GM12891 (cell line): Measurements from ENCODE around the gene XCL1.

Source experiments
- DNase-seq: peaks from one replicate; pipeline ENCODE4 v3.0.0; 2011; ENCODE audit warnings: low spot score; ENCODE audit not compliant: insufficient read length
- FAIRE-seq: peaks from 2 replicates; lab custom pipeline; 2011; peaks lifted over from hg19 to GRCh38; lab: Jason Lieb, UNC
- PAX5 ChIP-seq: IDR thresholded peaks from 2 replicates; pipeline ENCODE4 v1.6.1; 2011; ENCODE audit warnings: low read length, moderate library complexity, mild to moderate bottlenecking; ENCODE audit not compliant: insufficient read depth, severe bottlenecking
- POLR2A ChIP-seq: IDR thresholded peaks from 2 replicates; pipeline ENCODE4 v1.6.1; 2011; ENCODE audit warnings: low read depth, low read length, control low read depth
- POLR2AphosphoS5 ChIP-seq: IDR thresholded peaks from 2 replicates; pipeline ENCODE4 v1.6.1; 2011; ENCODE audit warnings: low read depth, low read length, control low read depth
- POU2F2 ChIP-seq: IDR thresholded peaks from 2 replicates; pipeline ENCODE4 v1.6.1; 2011; ENCODE audit warnings: low read depth, mild to moderate bottlenecking, control low read depth, low read length, moderate library complexity
- SPI1 ChIP-seq: IDR thresholded peaks from 2 replicates; pipeline ENCODE4 v1.6.1; 2011; ENCODE audit warnings: low read depth, low read length, control low read depth
- TAF1 ChIP-seq: IDR thresholded peaks from 2 replicates; pipeline ENCODE4 v1.6.1; 2011; ENCODE audit warnings: low read depth, low read length, control low read depth

The XCL1 gene

GRCh38 chr1:168603501-168604110 is 27.2 kb downstream of the XCL1 start:
- DNase-seq = peak; percentile 41
- TF ChIP-seq TAF1 (no peak), SPI1 (no peak), POLR2AphosphoS5 (no peak), POU2F2 (peak; percentile 45; the same call in 1 of the 2 replicates)
- peak; percentile 89 for FAIRE-seq

- FAIRE-seq (no peak), DNase-seq (no peak)
- TF ChIP-seq POLR2AphosphoS5 (no peak), SPI1 (no peak), POLR2A (no peak), POU2F2 (no peak), PAX5 (no peak), TAF1 (no peak)
Observed at GRCh38 chr1:168605443-168605842, 29.0 kb downstream of the XCL1 start.

GRCh38 chr1:168606096-168606495 is 29.7 kb downstream of the XCL1 start:
- DNase-seq (no peak), FAIRE-seq (no peak)
- TF ChIP-seq POLR2AphosphoS5 = no peak
- TF ChIP-seq SPI1 = no peak
- TF ChIP-seq TAF1 = no peak
- TF ChIP-seq PAX5 = no peak
- TF ChIP-seq POLR2A = no peak
- TF ChIP-seq POU2F2 = no peak

GRCh38 chr1:168607872-168608428 is 31.5 kb downstream of the XCL1 start:
- no peak for FAIRE-seq
- TF ChIP-seq PAX5 (no peak), POLR2AphosphoS5 (no peak), SPI1 (no peak), POU2F2 (no peak), POLR2A (no peak), TAF1 (no peak)
- DNase-seq = no peak

GRCh38 chr1:168608796-168609715 is 32.7 kb downstream of the XCL1 start:
- no peak for DNase-seq
- TF ChIP-seq TAF1 = no peak
- no peak for TF ChIP-seq PAX5
- TF ChIP-seq POLR2AphosphoS5 = no peak
- FAIRE-seq = no peak

- DNase-seq = no peak
- TF ChIP-seq TAF1 (no peak), PAX5 (no peak), POU2F2 (no peak), POLR2A (no peak), SPI1 (no peak)
- FAIRE-seq = no peak
Observed at GRCh38 chr1:168609741-168610510, 33.5 kb downstream of the XCL1 start.

GRCh38 chr1:168613038-168613451 is 36.6 kb downstream of the XCL1 start:
- TF ChIP-seq SPI1 (no peak), POLR2AphosphoS5 (no peak), POU2F2 (no peak), POLR2A (no peak), TAF1 (no peak), PAX5 (no peak)
- FAIRE-seq = no peak
- no peak for DNase-seq

GRCh38 chr1:168613691-168614231 is 37.4 kb downstream of the XCL1 start:
- DNase-seq = no peak
- TF ChIP-seq PAX5 (no peak), POLR2AphosphoS5 (no peak), POLR2A (no peak), SPI1 (no peak), TAF1 (no peak), POU2F2 (no peak)
- no peak for FAIRE-seq

GRCh38 chr1:168614235-168614634 is 37.8 kb downstream of the XCL1 start:
- DNase-seq (no peak), FAIRE-seq (no peak)
- TF ChIP-seq SPI1 (no peak), POLR2AphosphoS5 (no peak), TAF1 (no peak), POLR2A (no peak), POU2F2 (no peak), PAX5 (no peak)
